Activated CD4-positive, alpha-beta memory T cell treated with anti-CD3 and anti-CD28 coated beads, Interleukin-2, amount 10 ng/mL, durations not matched to agents 7 days and 5 days (primary cell): ENCODE measurements around the gene NRROS. TPM values are rescaled to one million over a fixed set of nuclear protein-coding genes. Genes with fewer than 3 reads are reported as not detected.

ENCODE experiments used
- CTCF ChIA-PET: fragments of 350-600 bp; sonication (Branson Sonifier 250); formaldehyde crosslinking; loops from one replicate; lab custom pipeline; 2021; ENCODE audit warnings: antibody characterized with exemption, inconsistent platforms; lab: Charles Lee
- POLR2A ChIA-PET: fragments of 350-600 bp; sonication (Branson Sonifier 250); formaldehyde crosslinking; loops from one replicate; lab custom pipeline; 2021; ENCODE audit warnings: antibody characterized with exemption; lab: Charles Lee
- DNase-seq: peaks from one replicate; pipeline ENCODE4 v3.0.0-alpha.2; 2020
- H3K27ac Mint-ChIP-seq: one replicate; pipeline ENCODE4 v1.8.0; 2021; ENCODE audit warnings: mild to moderate bottlenecking, mixed read lengths
- H3K27me3 Mint-ChIP-seq: one replicate; pipeline ENCODE4 v1.8.0; 2021; ENCODE audit warnings: mixed read lengths
- H3K36me3 Mint-ChIP-seq: one replicate; pipeline ENCODE4 v1.8.0; 2021; ENCODE audit warnings: low read depth, mixed read lengths
- H3K4me1 Mint-ChIP-seq: one replicate; pipeline ENCODE4 v1.8.0; 2021; ENCODE audit warnings: mixed read lengths
- H3K4me3 Mint-ChIP-seq: one replicate; pipeline ENCODE4 v1.8.0; 2021; ENCODE audit warnings: mild to moderate bottlenecking, mixed read lengths
- H3K9me3 Mint-ChIP-seq: one replicate; pipeline ENCODE4 v1.8.0; 2021; ENCODE audit warnings: mixed read lengths
- total RNA-seq, 2 experiments: library from RNA; stranded (reverse); gene quantifications; one replicate each; pipeline ENCODE4 v1.2.3, GENCODE V29; 2021

The NRROS gene
- total RNA-seq, 2 experiments from 2014 or later: 50.1 to 52.8 TPM

GRCh38 chr3:196652961-196653795 lies 13.7 kb downstream of the NRROS start:
- ChIA-PET POLR2A (interaction anchor here (1.2 to 1.5 kb wide), 2 partner anchors 10 to 21 kb away, joined by 3 to 4 read pairs; no protein-coding TSS in a partner anchor), CTCF (interaction anchor here (0.5 to 1.9 kb wide), 4 partner anchors 21 to 105 kb away, joined by 3 to 5 read pairs (median 4); no protein-coding TSS in a partner anchor)
- peaks cover 81% of the 10 kb centered on the region for H3K36me3 Mint-ChIP-seq

GRCh38 chr3:196654006-196654734 lies 14.7 kb downstream of the NRROS start:
- no peaks in the 10 kb centered on the region for H3K9me3 Mint-ChIP-seq
- DNase-seq: no peak
- ChIA-PET CTCF (interaction anchor here (1.2 to 1.9 kb wide), 3 partner anchors 22 to 44 kb away, joined by 3 to 5 read pairs (median 4); no protein-coding TSS in a partner anchor), POLR2A (interaction anchor here (1.2 to 1.5 kb wide), 3 partner anchors 9 to 22 kb away, joined by 3 to 4 read pairs (median 3); no protein-coding TSS in a partner anchor)
- H3K4me1 Mint-ChIP-seq: peaks cover 37% of the 10 kb centered on the region
- H3K4me3 Mint-ChIP-seq: no peak overlapping the region
- H3K36me3 Mint-ChIP-seq: peaks cover 82% of the 10 kb centered on the region
- no peaks in the 10 kb centered on the region for H3K27me3 Mint-ChIP-seq
- peak overlapping the region; percentile 26 for H3K27ac Mint-ChIP-seq

More at GRCh38 chr3:196652961-196653795, 13.7 kb downstream of the NRROS start:
- Mint-ChIP-seq H3K9me3 (no peaks in the 10 kb centered on the region), H3K4me1 (peaks cover 45% of the 10 kb centered on the region), H3K4me3 (no peak overlapping the region), H3K27ac (peak overlapping the region; percentile 44), H3K27me3 (no peaks in the 10 kb centered on the region)
- DNase-seq: no peak

- H3K4me1 Mint-ChIP-seq: peaks cover 35% of the 10 kb centered on the region
- no peak overlapping the region for H3K27ac Mint-ChIP-seq
- H3K27me3 Mint-ChIP-seq: no peaks in the 10 kb centered on the region
- ChIA-PET CTCF (interaction anchor here (1.9 kb wide), 1 partner anchor 30 kb away, joined by 4 read pairs; no protein-coding TSS in a partner anchor), POLR2A (interaction anchor here (1.3 kb wide), 1 partner anchor 15 kb away, joined by 3 read pairs; no protein-coding TSS in a partner anchor)
- DNase-seq: no peak
- H3K9me3 Mint-ChIP-seq: no peaks in the 10 kb centered on the region
- H3K4me3 Mint-ChIP-seq: no peak overlapping the region
- H3K36me3 Mint-ChIP-seq: peaks cover 84% of the 10 kb centered on the region
Observed at GRCh38 chr3:196654735-196655090, 15.2 kb downstream of the NRROS start.

GRCh38 chr3:196655496-196655895 lies 16.0 kb downstream of the NRROS start:
- CTCF ChIA-PET: no interaction called here
- Mint-ChIP-seq H3K27ac (no peak overlapping the region), H3K4me1 (peaks cover 31% of the 10 kb centered on the region), H3K27me3 (no peaks in the 10 kb centered on the region), H3K36me3 (peaks cover 87% of the 10 kb centered on the region), H3K9me3 (no peaks in the 10 kb centered on the region), H3K4me3 (no peak overlapping the region)
- POLR2A ChIA-PET: interaction anchor here (1.0 kb wide), 1 partner anchor 88 kb away, joined by 4 read pairs; no protein-coding TSS in a partner anchor
- DNase-seq: no peak

- ChIA-PET POLR2A (interaction anchor here (0.6 kb wide), 1 partner anchor 41 kb away, joined by 4 read pairs; no protein-coding TSS in a partner anchor), CTCF (interaction anchor here (1.1 kb wide), 1 partner anchor 28 kb away, joined by 3 read pairs; no protein-coding TSS in a partner anchor)
- peaks cover 86% of the 10 kb centered on the region for H3K36me3 Mint-ChIP-seq
- H3K4me3 Mint-ChIP-seq: no peak overlapping the region
- DNase-seq: no peak
- no peaks in the 10 kb centered on the region for H3K27me3 Mint-ChIP-seq
- H3K9me3 Mint-ChIP-seq: no peaks in the 10 kb centered on the region
- H3K4me1 Mint-ChIP-seq: peaks cover 24% of the 10 kb centered on the region
- no peak overlapping the region for H3K27ac Mint-ChIP-seq
Observed at GRCh38 chr3:196656213-196656612, 16.7 kb downstream of the NRROS start.

- peaks cover 4% of the 10 kb centered on the region for H3K4me1 Mint-ChIP-seq
- no peak for DNase-seq
- H3K27me3 Mint-ChIP-seq: no peaks in the 10 kb centered on the region
- H3K4me3 Mint-ChIP-seq: no peak overlapping the region
- ChIA-PET POLR2A (no interaction called here), CTCF (interaction anchor here (1.0 kb wide), 1 partner anchor 25 kb away, joined by 3 read pairs; no protein-coding TSS in a partner anchor)
- H3K36me3 Mint-ChIP-seq: peaks cover 71% of the 10 kb centered on the region
- no peak overlapping the region for H3K27ac Mint-ChIP-seq
- H3K9me3 Mint-ChIP-seq: no peaks in the 10 kb centered on the region
Observed at GRCh38 chr3:196659901-196660351, 20.4 kb downstream of the NRROS start.

- Mint-ChIP-seq H3K4me3 (no peak overlapping the region), H3K27ac (no peak overlapping the region), H3K36me3 (peaks cover 65% of the 10 kb centered on the region), H3K27me3 (no peaks in the 10 kb centered on the region), H3K4me1 (peaks cover 4% of the 10 kb centered on the region), H3K9me3 (no peaks in the 10 kb centered on the region)
- POLR2A ChIA-PET: no interaction called here
- no peak for DNase-seq
- CTCF ChIA-PET: no interaction called here
Observed at GRCh38 chr3:196660381-196661166, 21.1 kb downstream of the NRROS start.

GRCh38 chr3:196661400-196661799 lies 21.9 kb downstream of the NRROS start:
- ChIA-PET CTCF (interaction anchor here (0.8 kb wide), 1 partner anchor 10 kb away, joined by 3 read pairs; no protein-coding TSS in a partner anchor), POLR2A (interaction anchor here (1.1 to 1.3 kb wide), 2 partner anchors 21 to 52 kb away, joined by 3 read pairs; no protein-coding TSS in a partner anchor)
- H3K36me3 Mint-ChIP-seq: peaks cover 63% of the 10 kb centered on the region

GRCh38 chr3:196662033-196662432 lies 22.5 kb downstream of the NRROS start:
- H3K27ac Mint-ChIP-seq: no peak overlapping the region
- POLR2A ChIA-PET: interaction anchor here (1.1 to 1.3 kb wide), 2 partner anchors 22 to 53 kb away, joined by 3 read pairs; no protein-coding TSS in a partner anchor

More at GRCh38 chr3:196661400-196661799, 21.9 kb downstream of the NRROS start:
- no peaks in the 10 kb centered on the region for H3K9me3 Mint-ChIP-seq
- no peak overlapping the region for H3K4me3 Mint-ChIP-seq
- DNase-seq: no peak
- peaks cover 4% of the 10 kb centered on the region for H3K4me1 Mint-ChIP-seq
- H3K27ac Mint-ChIP-seq: no peak overlapping the region
- no peaks in the 10 kb centered on the region for H3K27me3 Mint-ChIP-seq

GRCh38 chr3:196662711-196663571 lies 23.4 kb downstream of the NRROS start:
- ChIA-PET CTCF (interaction anchor here (0.9 kb wide), 1 partner anchor 22 kb away, joined by 4 read pairs; no protein-coding TSS in a partner anchor), POLR2A (interaction anchor here (1.1 to 1.3 kb wide), 3 partner anchors 9 to 54 kb away, joined by 3 to 5 read pairs (median 4); no protein-coding TSS in a partner anchor)
- Mint-ChIP-seq H3K27ac (no peak overlapping the region), H3K27me3 (no peaks in the 10 kb centered on the region), H3K4me3 (no peak overlapping the region), H3K36me3 (peaks cover 51% of the 10 kb centered on the region), H3K4me1 (peaks cover 5% of the 10 kb centered on the region), H3K9me3 (no peaks in the 10 kb centered on the region)
- no peak for DNase-seq

More at GRCh38 chr3:196662033-196662432, 22.5 kb downstream of the NRROS start:
- Mint-ChIP-seq H3K27me3 (no peaks in the 10 kb centered on the region), H3K36me3 (peaks cover 60% of the 10 kb centered on the region), H3K9me3 (no peaks in the 10 kb centered on the region), H3K4me1 (peaks cover 4% of the 10 kb centered on the region), H3K4me3 (no peak overlapping the region)
- DNase-seq: no peak
- CTCF ChIA-PET: interaction anchor here (0.8 kb wide), 1 partner anchor 9 kb away, joined by 3 read pairs; no protein-coding TSS in a partner anchor
